C4-2B (cell line): ENCODE data around the gene NELFCD.
"Not testable (repeated sequence)": the region's sequence is repeated elsewhere in the genome, so short reads cannot be mapped to it uniquely, and the experiment has no call there.

Experiments
- H3K27ac ChIP-seq: fragments of 450-650 bp; 2 replicates; pipeline ENCODE4 v1.5.1; 2017
- ZFX ChIP-seq: fragments of 450-650 bp; IDR thresholded peaks from 2 replicates; pipeline ENCODE4 v1.6.1; 2017
- TF ChIP-seq, protein P1 (sequence below): fragments of 450-650 bp; conservative IDR thresholded peaks from 2 replicates; pipeline ENCODE4 v1.5.1; 2017; ENCODE audit warnings: mild to moderate bottlenecking

The NELFCD gene

DNA sequence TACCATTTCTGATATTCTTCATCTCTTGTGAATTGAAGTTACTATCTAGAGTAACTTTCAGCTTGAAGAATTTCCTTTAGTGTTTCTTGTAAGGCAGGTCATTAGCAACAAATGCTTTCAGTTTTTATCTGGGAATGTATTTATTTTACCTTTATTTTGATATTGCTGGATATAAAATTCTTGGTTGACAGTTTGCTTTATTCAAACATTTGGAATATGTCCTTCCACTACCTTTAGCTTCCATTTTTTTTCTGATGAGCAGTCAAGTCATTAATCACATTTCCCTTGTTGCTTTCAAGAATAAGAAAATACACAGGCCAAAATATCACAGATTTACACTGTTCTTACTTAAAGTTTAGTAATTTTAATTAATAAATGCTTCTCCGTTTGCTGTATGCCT lies 5.7 kb upstream of the NELFCD start:
- TF ChIP-seq, protein P1, sequence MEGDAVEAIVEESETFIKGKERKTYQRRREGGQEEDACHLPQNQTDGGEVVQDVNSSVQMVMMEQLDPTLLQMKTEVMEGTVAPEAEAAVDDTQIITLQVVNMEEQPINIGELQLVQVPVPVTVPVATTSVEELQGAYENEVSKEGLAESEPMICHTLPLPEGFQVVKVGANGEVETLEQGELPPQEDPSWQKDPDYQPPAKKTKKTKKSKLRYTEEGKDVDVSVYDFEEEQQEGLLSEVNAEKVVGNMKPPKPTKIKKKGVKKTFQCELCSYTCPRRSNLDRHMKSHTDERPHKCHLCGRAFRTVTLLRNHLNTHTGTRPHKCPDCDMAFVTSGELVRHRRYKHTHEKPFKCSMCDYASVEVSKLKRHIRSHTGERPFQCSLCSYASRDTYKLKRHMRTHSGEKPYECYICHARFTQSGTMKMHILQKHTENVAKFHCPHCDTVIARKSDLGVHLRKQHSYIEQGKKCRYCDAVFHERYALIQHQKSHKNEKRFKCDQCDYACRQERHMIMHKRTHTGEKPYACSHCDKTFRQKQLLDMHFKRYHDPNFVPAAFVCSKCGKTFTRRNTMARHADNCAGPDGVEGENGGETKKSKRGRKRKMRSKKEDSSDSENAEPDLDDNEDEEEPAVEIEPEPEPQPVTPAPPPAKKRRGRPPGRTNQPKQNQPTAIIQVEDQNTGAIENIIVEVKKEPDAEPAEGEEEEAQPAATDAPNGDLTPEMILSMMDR: no peak
- TF ChIP-seq ZFX: no peak

DNA sequence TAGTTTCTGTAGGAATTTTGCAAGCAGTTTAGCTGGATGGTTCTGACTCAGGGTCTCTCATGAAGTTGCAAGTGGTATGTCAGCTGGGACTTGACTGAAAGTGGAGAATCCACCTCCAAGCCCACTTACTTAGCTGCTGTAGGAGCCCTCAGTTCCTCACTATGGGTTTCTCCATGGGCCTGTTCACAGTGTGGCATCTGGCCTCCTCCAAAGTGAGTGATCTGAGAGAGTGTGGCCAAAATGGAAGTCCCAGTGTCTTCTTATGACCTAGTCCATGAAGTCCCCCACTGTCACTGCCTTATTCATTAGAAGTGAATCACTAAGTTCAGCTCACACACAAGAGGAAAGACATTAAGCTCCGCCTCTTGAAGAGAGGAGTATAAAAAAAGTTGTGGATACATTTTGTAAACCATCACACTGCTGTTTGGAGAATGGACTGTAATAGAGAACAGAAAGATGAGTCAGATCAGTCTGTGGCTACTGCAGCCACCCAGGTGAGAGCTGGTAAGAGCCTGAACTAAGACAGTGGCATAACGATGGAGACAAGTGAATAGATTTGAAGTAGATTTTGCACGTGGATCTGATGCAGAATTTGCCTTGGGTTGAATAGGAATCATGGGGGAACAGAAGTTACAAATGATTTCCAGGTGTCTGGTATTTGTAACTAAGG lies 4.9 kb upstream of the NELFCD start:
- H3K27ac ChIP-seq: no peak overlapping the region
- TF ChIP-seq, protein P1: no peak
- no peak for TF ChIP-seq ZFX

More for the DNA sequence above, 5.7 kb upstream of the NELFCD start:
- H3K27ac ChIP-seq: no peak overlapping the region

- TF ChIP-seq, protein P1: no peak
- no peak for TF ChIP-seq ZFX
- H3K27ac ChIP-seq: no peak overlapping the region
Measured at GRCh38 chr20:58978351-58979190, 2.5 kb upstream of the NELFCD start.

DNA sequence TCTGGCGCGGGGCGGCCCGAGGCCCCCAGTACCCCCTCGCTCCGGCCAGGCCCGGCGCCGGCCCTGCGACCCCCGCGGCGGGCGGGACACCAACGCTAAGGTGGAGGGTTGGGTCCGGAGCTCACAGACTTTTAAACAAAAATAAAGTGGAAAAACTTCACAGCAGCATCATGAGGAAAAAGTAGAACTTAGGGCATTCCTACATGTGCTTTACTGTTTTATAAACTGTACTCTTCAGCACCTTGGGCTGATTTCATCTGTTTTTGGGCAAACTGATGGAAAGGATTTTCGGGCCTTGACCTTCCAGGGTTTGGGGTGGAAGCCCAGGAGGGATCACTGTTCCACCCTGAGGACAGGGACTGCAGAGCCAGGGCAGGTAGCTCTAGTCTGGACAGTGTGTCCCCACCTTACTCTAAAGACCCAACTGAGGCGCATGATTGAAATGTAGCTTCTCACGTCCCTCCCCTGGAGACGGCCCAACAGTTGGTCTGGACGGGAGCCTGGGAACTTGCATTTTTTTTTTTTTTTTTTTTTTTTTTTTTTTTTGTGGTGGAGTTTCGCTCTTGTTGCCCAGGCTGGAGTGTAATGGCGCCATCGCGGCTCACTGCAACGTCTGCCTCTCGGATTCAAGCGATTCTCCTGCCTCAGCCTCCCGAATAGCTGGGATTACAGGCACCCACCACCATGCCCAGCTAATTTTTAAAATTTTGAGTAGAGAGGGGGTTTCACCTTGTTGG lies 740 bp downstream of the NELFCD start:
- peak overlapping the region; percentile 94 for H3K27ac ChIP-seq
- TF ChIP-seq, protein P1: no peak
- peak; percentile 44 for TF ChIP-seq ZFX

DNA sequence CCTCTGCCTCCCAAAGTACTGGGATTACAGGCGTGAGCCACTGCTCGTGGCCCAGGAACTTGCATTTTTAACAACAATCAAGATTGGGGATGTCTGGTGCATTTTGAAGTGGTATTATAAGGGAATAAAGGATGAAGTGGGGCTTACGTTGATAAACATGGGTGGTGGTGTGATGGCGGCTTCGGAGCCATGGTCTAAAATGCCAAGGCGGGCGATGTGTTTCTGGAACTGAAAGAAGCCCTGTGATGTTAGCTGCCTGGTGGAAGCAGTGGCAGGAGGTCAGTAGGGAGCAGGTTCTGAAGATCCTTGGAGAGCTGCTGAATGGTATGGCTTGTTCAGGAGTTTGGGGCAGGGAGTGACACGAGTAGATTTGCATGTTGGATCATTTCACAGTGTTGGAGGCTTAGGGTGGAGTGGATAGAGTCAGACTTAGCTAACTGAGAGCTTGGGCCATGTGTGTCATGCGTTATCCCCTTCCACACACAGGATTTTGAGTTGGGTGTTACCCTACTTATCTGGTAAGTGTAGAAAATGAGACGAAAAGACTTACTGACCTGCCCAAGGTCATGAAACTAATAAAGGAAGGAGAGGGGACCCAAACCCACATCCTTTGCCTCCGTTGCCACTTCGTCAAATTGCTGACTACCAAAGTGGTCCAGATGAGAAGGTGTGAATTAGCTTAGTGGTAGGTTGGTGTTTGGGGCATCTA lies 1.5 kb downstream of the NELFCD start:
- H3K27ac ChIP-seq: peak overlapping the region; percentile 94

DNA sequence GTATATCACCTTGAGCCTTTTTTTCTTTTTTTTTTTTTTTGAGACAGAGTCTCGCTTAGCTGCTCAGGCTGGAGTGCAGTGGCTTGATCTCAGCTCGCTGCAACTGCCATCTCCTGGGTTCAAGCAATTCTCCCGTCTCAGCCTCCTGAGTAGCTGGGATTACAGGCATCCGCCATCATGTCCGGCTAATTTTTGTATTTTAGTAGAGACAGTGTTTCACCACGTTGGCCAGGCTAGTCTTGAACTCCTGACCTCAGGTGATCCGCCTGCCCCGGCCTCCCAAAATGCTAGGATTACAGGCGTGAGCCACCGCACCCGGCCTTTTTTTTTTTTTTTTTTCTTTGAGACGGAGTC lies 2.0 kb downstream of the NELFCD start:
- not testable (repeated sequence) for H3K27ac ChIP-seq

More for the DNA sequence above, 1.5 kb downstream of the NELFCD start:
- no peak for TF ChIP-seq ZFX
- TF ChIP-seq, protein P1: no peak

GRCh38 chr20:58984691-58985090 lies 3.6 kb downstream of the NELFCD start:
- H3K27ac ChIP-seq: no peak overlapping the region

More at GRCh38 chr20:58984691-58985090, 3.6 kb downstream of the NELFCD start:
- TF ChIP-seq, protein P1: no peak
- TF ChIP-seq ZFX: no peak
